Measurements from ENCODE around the gene OTOF.

DNA sequence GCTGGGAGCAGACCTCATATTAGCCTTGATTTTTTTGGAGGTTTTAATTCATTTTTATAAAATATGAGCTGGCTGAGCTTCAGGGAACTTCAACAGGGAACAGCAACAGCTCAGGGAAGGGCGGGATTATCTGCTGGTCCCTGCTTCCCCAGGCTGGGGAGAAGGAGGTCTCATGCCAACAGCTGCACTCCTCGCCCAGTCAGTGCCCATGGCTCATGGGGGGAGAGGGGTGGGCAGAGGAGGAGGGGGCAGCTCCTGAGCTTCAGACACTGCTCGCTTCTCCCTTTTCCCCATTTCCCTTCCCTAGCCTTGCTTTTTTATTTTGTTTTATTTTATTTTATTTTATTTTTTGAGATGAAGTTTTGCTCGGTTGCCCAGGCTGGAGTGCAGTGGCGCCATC is 442 bp upstream of the OTOF start:
- TF ChIP-seq, protein P1, sequence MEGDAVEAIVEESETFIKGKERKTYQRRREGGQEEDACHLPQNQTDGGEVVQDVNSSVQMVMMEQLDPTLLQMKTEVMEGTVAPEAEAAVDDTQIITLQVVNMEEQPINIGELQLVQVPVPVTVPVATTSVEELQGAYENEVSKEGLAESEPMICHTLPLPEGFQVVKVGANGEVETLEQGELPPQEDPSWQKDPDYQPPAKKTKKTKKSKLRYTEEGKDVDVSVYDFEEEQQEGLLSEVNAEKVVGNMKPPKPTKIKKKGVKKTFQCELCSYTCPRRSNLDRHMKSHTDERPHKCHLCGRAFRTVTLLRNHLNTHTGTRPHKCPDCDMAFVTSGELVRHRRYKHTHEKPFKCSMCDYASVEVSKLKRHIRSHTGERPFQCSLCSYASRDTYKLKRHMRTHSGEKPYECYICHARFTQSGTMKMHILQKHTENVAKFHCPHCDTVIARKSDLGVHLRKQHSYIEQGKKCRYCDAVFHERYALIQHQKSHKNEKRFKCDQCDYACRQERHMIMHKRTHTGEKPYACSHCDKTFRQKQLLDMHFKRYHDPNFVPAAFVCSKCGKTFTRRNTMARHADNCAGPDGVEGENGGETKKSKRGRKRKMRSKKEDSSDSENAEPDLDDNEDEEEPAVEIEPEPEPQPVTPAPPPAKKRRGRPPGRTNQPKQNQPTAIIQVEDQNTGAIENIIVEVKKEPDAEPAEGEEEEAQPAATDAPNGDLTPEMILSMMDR (IDR thresholded peaks at IDR 0.05), result no peak
- no peak for TF ChIP-seq POLR2A (IDR thresholded peaks at IDR 0.05)

Measured in body of pancreas (tissue), 4 donors.